Loucy (cell line): Measurements from ENCODE around the gene TMEM179B.

Source experiments
- CTCF ChIP-seq: fragments of 200-600 bp; sonication (generic); conservative IDR thresholded peaks from 2 replicates; pipeline ENCODE4 v1.5.1; 2014; ENCODE audit warnings: mild to moderate bottlenecking, antibody characterized with exemption, low read length
- EZH2phosphoT487 ChIP-seq: fragments of 200-600 bp; IDR thresholded peaks from 2 replicates; pipeline ENCODE4 v1.6.1; 2018; ENCODE audit warnings: antibody characterized with exemption, mild to moderate bottlenecking, moderate library complexity, borderline replicate concordance

- no peak for TF ChIP-seq CTCF
- TF ChIP-seq EZH2phosphoT487, result no peak
These were observed 33.2 kb upstream of the TMEM179B start, which contains the start of gene ZBTB3 for GRCh38 chr11:62753736-62754603.
